WERI-Rb-1 (cell line): Measurements from ENCODE around the gene CYBA.
"Not testable (repeated sequence)": the region's sequence is repeated elsewhere in the genome, so short reads cannot be mapped to it uniquely, and the experiment has no call there.

Experiments used
- DNase-seq: peaks from one replicate; pipeline ENCODE4 v3.0.0-alpha.2; 2020
- H3K27ac ChIP-seq: fragments of 250-450 bp; sonication (Bioruptor Pico); 2 replicates; pipeline ENCODE4 v1.5.1; 2020; ENCODE audit warnings: mild to moderate bottlenecking, moderate library complexity
- H3K27me3 ChIP-seq: fragments of 250-450 bp; sonication (Bioruptor Pico); 2 replicates; pipeline ENCODE4 v1.5.1; 2021; ENCODE audit warnings: mild to moderate bottlenecking, low read depth, moderate library complexity; ENCODE audit not compliant: insufficient read depth, severe bottlenecking
- H3K36me3 ChIP-seq: fragments of 250-450 bp; sonication (Bioruptor Pico); 2 replicates; pipeline ENCODE4 v1.5.1; 2020; ENCODE audit warnings: mild to moderate bottlenecking, moderate library complexity
- H3K4me3 ChIP-seq: 2 replicates; pipeline ENCODE4 v1.5.1; 2011; ENCODE audit warnings: low read depth, mild to moderate bottlenecking, control low read depth, low read length
- H3K9me3 ChIP-seq: fragments of 250-450 bp; sonication (Bioruptor Pico); 2 replicates; pipeline ENCODE4 v1.5.1; 2021; ENCODE audit warnings: mild to moderate bottlenecking, moderate library complexity; ENCODE audit not compliant: severe bottlenecking
- TF ChIP-seq, protein P1 (sequence below): IDR thresholded peaks from 2 replicates; pipeline ENCODE4 v1.5.1; 2011; ENCODE audit warnings: low read depth, mild to moderate bottlenecking, control low read depth, inconsistent platforms, low read length

Gene CYBA

DNA sequence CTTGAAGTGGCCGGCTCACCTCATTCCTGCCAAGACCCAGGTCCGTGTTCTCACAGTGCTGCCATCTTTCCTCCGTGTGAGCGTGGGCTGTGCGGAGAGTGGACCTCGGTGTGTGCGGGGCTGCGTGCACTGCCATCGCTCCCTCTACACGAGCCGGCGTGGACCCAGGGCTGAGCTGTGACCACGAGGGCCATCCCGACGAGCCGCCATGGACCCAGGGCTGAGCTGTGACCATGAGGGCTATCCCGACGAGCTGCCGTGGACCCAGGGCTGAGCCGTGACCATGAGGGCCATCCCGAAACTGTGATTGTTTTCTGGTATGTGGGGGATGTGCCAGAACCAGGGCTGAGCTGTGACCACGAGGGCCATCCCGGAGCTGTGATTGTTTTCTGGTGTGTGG, 21.0 kb upstream of the CYBA start:
- H3K36me3 ChIP-seq: no peaks in the 10 kb centered on the region
- TF ChIP-seq, protein P1, sequence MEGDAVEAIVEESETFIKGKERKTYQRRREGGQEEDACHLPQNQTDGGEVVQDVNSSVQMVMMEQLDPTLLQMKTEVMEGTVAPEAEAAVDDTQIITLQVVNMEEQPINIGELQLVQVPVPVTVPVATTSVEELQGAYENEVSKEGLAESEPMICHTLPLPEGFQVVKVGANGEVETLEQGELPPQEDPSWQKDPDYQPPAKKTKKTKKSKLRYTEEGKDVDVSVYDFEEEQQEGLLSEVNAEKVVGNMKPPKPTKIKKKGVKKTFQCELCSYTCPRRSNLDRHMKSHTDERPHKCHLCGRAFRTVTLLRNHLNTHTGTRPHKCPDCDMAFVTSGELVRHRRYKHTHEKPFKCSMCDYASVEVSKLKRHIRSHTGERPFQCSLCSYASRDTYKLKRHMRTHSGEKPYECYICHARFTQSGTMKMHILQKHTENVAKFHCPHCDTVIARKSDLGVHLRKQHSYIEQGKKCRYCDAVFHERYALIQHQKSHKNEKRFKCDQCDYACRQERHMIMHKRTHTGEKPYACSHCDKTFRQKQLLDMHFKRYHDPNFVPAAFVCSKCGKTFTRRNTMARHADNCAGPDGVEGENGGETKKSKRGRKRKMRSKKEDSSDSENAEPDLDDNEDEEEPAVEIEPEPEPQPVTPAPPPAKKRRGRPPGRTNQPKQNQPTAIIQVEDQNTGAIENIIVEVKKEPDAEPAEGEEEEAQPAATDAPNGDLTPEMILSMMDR: no peak
- no peaks in the 10 kb centered on the region for H3K27me3 ChIP-seq
- H3K4me3 ChIP-seq: no peak overlapping the region
- H3K9me3 ChIP-seq: no peaks in the 10 kb centered on the region
- no peak overlapping the region for H3K27ac ChIP-seq
- no peak for DNase-seq

GRCh38 chr16:88669980-88670379, 19.1 kb upstream of the CYBA start:
- no peak for DNase-seq

GRCh38 chr16:88669493-88669892, 18.6 kb upstream of the CYBA start:
- not testable (repeated sequence) for H3K36me3 ChIP-seq, H3K27ac ChIP-seq, H3K9me3 ChIP-seq, H3K4me3 ChIP-seq, H3K27me3 ChIP-seq, DNase-seq

More at GRCh38 chr16:88669980-88670379, 19.1 kb upstream of the CYBA start:
- TF ChIP-seq, protein P1: no peak
- H3K27ac ChIP-seq: no peak overlapping the region
- no peaks in the 10 kb centered on the region for H3K36me3 ChIP-seq
- no peak overlapping the region for H3K4me3 ChIP-seq
- H3K9me3 ChIP-seq: no peaks in the 10 kb centered on the region
- no peaks in the 10 kb centered on the region for H3K27me3 ChIP-seq

GRCh38 chr16:88667461-88667860, 16.6 kb upstream of the CYBA start:
- no peak overlapping the region for H3K27ac ChIP-seq
- no peaks in the 10 kb centered on the region for H3K36me3 ChIP-seq
- DNase-seq: no peak
- H3K27me3 ChIP-seq: no peaks in the 10 kb centered on the region
- TF ChIP-seq, protein P1: no peak
- H3K9me3 ChIP-seq: no peaks in the 10 kb centered on the region
- H3K4me3 ChIP-seq: no peak overlapping the region

- no peaks in the 10 kb centered on the region for H3K9me3 ChIP-seq
- H3K27me3 ChIP-seq: no peaks in the 10 kb centered on the region
- TF ChIP-seq, protein P1: no peak
- no peak overlapping the region for H3K4me3 ChIP-seq
- no peaks in the 10 kb centered on the region for H3K36me3 ChIP-seq
- no peak overlapping the region for H3K27ac ChIP-seq
- DNase-seq: no peak
Observed at GRCh38 chr16:88665570-88665969, 14.7 kb upstream of the CYBA start.

GRCh38 chr16:88665148-88665547, 14.3 kb upstream of the CYBA start:
- no peaks in the 10 kb centered on the region for H3K27me3 ChIP-seq
- no peaks in the 10 kb centered on the region for H3K9me3 ChIP-seq
- H3K36me3 ChIP-seq: no peaks in the 10 kb centered on the region
- H3K27ac ChIP-seq: no peak overlapping the region
- H3K4me3 ChIP-seq: no peak overlapping the region
- DNase-seq: no peak
- TF ChIP-seq, protein P1: no peak
